ENCODE results near the gene DUSP10.

DNA sequence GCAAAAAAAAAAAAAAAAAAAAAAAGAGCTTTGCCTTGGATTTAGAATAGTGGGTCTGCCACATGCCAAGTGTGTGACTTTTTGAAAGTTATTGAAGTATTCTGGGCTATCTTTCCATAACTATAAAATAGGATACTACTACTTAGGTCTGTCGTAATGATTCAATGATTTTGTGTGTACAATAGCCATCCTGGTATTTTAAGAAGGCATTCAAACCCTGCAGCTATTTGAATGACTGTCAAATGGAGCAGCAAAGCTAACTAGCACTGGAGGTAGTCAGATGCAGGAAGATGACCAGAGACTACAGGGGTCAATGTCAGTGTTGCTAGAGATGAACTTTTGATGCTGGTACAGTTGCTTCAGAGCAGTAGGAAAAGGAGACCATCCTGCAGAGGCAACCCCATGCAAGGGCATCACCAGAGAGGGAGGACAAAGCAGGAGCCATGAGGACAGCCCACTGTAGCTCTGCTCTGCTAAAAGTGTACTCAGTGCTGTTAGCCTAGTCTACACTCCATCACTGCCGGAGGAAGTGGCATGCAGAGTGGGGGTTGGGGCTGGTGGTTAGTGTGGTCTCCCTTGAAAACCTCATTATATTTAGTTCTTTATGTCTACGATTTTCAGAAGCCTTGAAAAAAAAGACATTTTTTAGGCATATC, 29.0 kb downstream of the DUSP10 start:
- TF ChIP-seq GATA2 (IDR thresholded peaks at IDR 0.05; ENCODE audit: low read depth, low read length): no peak
- no peak for TF ChIP-seq GATA3 (IDR thresholded peaks at IDR 0.05; ENCODE audit: low read depth, low read length)

Measured in SH-SY5Y (cell line).